WERI-Rb-1 (cell line): Measurements from ENCODE around the gene TTC23.

Experiments used
- DNase-seq: peaks from one replicate; pipeline ENCODE4 v3.0.0-alpha.2; 2020
- H3K27ac ChIP-seq: fragments of 250-450 bp; sonication (Bioruptor Pico); 2 replicates; pipeline ENCODE4 v1.5.1; 2020; ENCODE audit warnings: mild to moderate bottlenecking, moderate library complexity
- H3K27me3 ChIP-seq: fragments of 250-450 bp; sonication (Bioruptor Pico); 2 replicates; pipeline ENCODE4 v1.5.1; 2021; ENCODE audit warnings: mild to moderate bottlenecking, low read depth, moderate library complexity; ENCODE audit not compliant: insufficient read depth, severe bottlenecking
- H3K36me3 ChIP-seq: fragments of 250-450 bp; sonication (Bioruptor Pico); 2 replicates; pipeline ENCODE4 v1.5.1; 2020; ENCODE audit warnings: mild to moderate bottlenecking, moderate library complexity
- H3K4me3 ChIP-seq: 2 replicates; pipeline ENCODE4 v1.5.1; 2011; ENCODE audit warnings: low read depth, mild to moderate bottlenecking, control low read depth, low read length
- H3K9me3 ChIP-seq: fragments of 250-450 bp; sonication (Bioruptor Pico); 2 replicates; pipeline ENCODE4 v1.5.1; 2021; ENCODE audit warnings: mild to moderate bottlenecking, moderate library complexity; ENCODE audit not compliant: severe bottlenecking
- CTCF ChIP-seq: IDR thresholded peaks from 2 replicates; pipeline ENCODE4 v1.5.1; 2011; ENCODE audit warnings: low read depth, mild to moderate bottlenecking, control low read depth, inconsistent platforms, low read length

The TTC23 gene

GRCh38 chr15:99145778-99146177 lies 103.6 kb downstream of the TTC23 start:
- H3K27ac ChIP-seq = no peak overlapping the region
- H3K4me3 ChIP-seq = no peak overlapping the region
- no peak for DNase-seq
- no peak for TF ChIP-seq CTCF
- no peaks in the 10 kb centered on the region for H3K27me3 ChIP-seq
- no peaks in the 10 kb centered on the region for H3K36me3 ChIP-seq
- no peaks in the 10 kb centered on the region for H3K9me3 ChIP-seq

DNA sequence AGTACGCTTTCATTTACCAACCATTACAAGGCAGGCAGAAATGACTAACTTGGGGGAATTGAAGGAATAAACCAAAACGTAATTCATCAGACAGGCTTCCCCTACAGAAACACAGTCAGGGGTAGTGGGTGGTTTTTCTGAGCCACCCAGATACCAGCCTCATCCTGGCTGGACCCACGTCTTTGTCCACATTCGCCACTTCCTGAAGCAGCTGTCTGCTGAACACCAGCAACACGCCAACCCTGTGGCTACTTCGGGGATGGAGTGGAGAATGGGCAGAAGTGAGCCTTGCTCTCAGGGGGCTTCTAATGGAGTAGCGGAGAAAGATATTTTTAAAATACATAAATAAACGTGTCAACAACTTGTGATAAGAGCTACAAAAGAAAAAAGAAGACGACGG lies 104.4 kb downstream of the TTC23 start:
- no peak overlapping the region for H3K4me3 ChIP-seq
- H3K27ac ChIP-seq = no peak overlapping the region
- no peak for DNase-seq
- no peaks in the 10 kb centered on the region for H3K36me3 ChIP-seq
- no peak for TF ChIP-seq CTCF
- no peaks in the 10 kb centered on the region for H3K27me3 ChIP-seq
- H3K9me3 ChIP-seq = no peaks in the 10 kb centered on the region

- DNase-seq = no peak
- Histone ChIP-seq H3K27ac (no peak overlapping the region), H3K9me3 (no peaks in the 10 kb centered on the region), H3K4me3 (no peak overlapping the region), H3K36me3 (no peaks in the 10 kb centered on the region), H3K27me3 (no peaks in the 10 kb centered on the region)
- TF ChIP-seq CTCF = no peak
Observed at GRCh38 chr15:99143655-99144610, 105.4 kb downstream of the TTC23 start.

- H3K36me3 ChIP-seq = no peaks in the 10 kb centered on the region
- H3K9me3 ChIP-seq = no peaks in the 10 kb centered on the region
- no peak for DNase-seq
- no peak overlapping the region for H3K27ac ChIP-seq
- no peaks in the 10 kb centered on the region for H3K27me3 ChIP-seq
- TF ChIP-seq CTCF = no peak
- H3K4me3 ChIP-seq = no peak overlapping the region
Observed at GRCh38 chr15:99143242-99143641, 106.1 kb downstream of the TTC23 start.

- no peak for DNase-seq
- TF ChIP-seq CTCF = no peak
- no peaks in the 10 kb centered on the region for H3K36me3 ChIP-seq
- H3K4me3 ChIP-seq = no peak overlapping the region
- H3K9me3 ChIP-seq = no peaks in the 10 kb centered on the region
- 0 out of 2 replicates have a peak overlapping the region, but pooled peaks have one; percentile 2 for H3K27ac ChIP-seq
- H3K27me3 ChIP-seq = no peaks in the 10 kb centered on the region
Observed at GRCh38 chr15:99142562-99142961, 106.8 kb downstream of the TTC23 start.
